K562 (cell line): ENCODE measurements around the gene CALY. TPM values are rescaled to one million over a fixed set of nuclear protein-coding genes. Genes with fewer than 3 reads are reported as not detected.

ENCODE experiments used
- ATAC-seq: fragments of 200-7000 bp; cut with Tn5 transposase; 3 replicates; pipeline ENCODE4 v1.9.1; 2020; ENCODE audit warnings: moderate library complexity
- BruUV-seq: library from RNA; stranded (reverse); fragments of 400-500 nt; replicated peaks from 2 replicates; lab custom pipeline; 2021; lab: Mats Ljungman, UMichigan
- CTCF ChIA-PET: fragments of 300-600 bp; formaldehyde crosslinking; extraction: SDS; loops from one replicate; lab custom pipeline; 2021; ENCODE audit warnings: low intra/inter-chr PET ratio; lab: Yijun Ruan, JAX
- POLR2A ChIA-PET: fragments of 300-600, 350-650 bp; sonication (Branson Sonifier 250); formaldehyde crosslinking; extraction: SDS; loops from one replicate; lab custom pipeline; 2021; ENCODE audit warnings: antibody characterized with exemption, inconsistent platforms; lab: Yijun Ruan, JAX
- DNase-seq, 4 experiments: peaks; one replicate each; pipeline versions ENCODE4 v3.0.0 to v3.0.0-alpha.2; 2011 to 2018; ENCODE audit warnings: low spot score in 3 of 4, mixed read lengths in 3 of 4; ENCODE audit errors: extremely low read depth in 1 of 4
- FAIRE-seq: peaks from 2 replicates; lab custom pipeline; 2011; peaks lifted over from hg19 to GRCh38; lab: Jason Lieb, UNC
- H2AFZ ChIP-seq: 2 replicates; pipeline ENCODE4 v1.6.0; 2011; ENCODE audit warnings: low read depth, low read length, control low read depth, inconsistent platforms
- H3K27ac ChIP-seq: fragments of 200-600 bp; 3 replicates; pipeline ENCODE4 v1.8.0; 2011; ENCODE audit warnings: low read depth, mild to moderate bottlenecking, control low read depth, inconsistent platforms, low read length, moderate library complexity, mixed read lengths; ENCODE audit errors: extremely low read depth
- H3K27me3 ChIP-seq, 2 experiments: fragments of 300-600 bp in 1 of 2; 2 replicates in 1 of 2; 3 replicates in 1 of 2; pipeline versions ENCODE4 v1.6.0 to v1.8.0; 2011; ENCODE audit warnings: inconsistent platforms in 2 of 2, low read length in 2 of 2, mild to moderate bottlenecking in 1 of 2, mixed read lengths in 1 of 2, moderate library complexity in 1 of 2; ENCODE audit not compliant: control insufficient read depth in 2 of 2, insufficient read depth in 2 of 2
- H3K36me3 ChIP-seq: fragments of 300-600 bp; 3 replicates; pipeline ENCODE4 v1.8.0; 2011; ENCODE audit warnings: mild to moderate bottlenecking, low read length, inconsistent platforms; ENCODE audit not compliant: control insufficient read depth, insufficient read depth
- H3K4me1 ChIP-seq, 2 experiments: fragments of 200-600 bp in 1 of 2; replicated peaks in 1 of 2; 2 replicates in 1 of 2; 3 replicates in 1 of 2; pipeline versions ENCODE4 v1.5.1 to v1.8.0; 2011; ENCODE audit warnings: inconsistent platforms in 2 of 2, low read length in 2 of 2, mild to moderate bottlenecking in 1 of 2, mixed read lengths in 1 of 2, moderate library complexity in 1 of 2; ENCODE audit not compliant: control insufficient read depth in 2 of 2, insufficient read depth in 2 of 2
- H3K4me2 ChIP-seq: 2 replicates; pipeline ENCODE4 v1.6.1; 2011; ENCODE audit warnings: low read length, control low read depth, inconsistent platforms, mixed read lengths; ENCODE audit not compliant: insufficient read depth
- H3K4me3 ChIP-seq: fragments of 200-600 bp; sonication (generic), shearing (Covaris generic); 2 replicates; pipeline ENCODE4 v1.5.1; 2016; ENCODE audit warnings: control low read depth, inconsistent platforms
- H3K79me2 ChIP-seq: fragments of 200-600 bp; 3 replicates; pipeline ENCODE4 v1.8.0; 2011; ENCODE audit warnings: low read length, inconsistent platforms; ENCODE audit not compliant: control insufficient read depth, insufficient read depth
- H3K9ac ChIP-seq, 2 experiments: 2 replicates each; pipeline versions ENCODE4 v1.6.0 to v1.6.1; 2011; ENCODE audit warnings: low read depth in 2 of 2, low read length in 2 of 2, control low read depth in 1 of 2, inconsistent platforms in 1 of 2, mild to moderate bottlenecking in 1 of 2, mixed read lengths in 1 of 2; ENCODE audit not compliant: insufficient read depth in 1 of 2
- H3K9me1 ChIP-seq: one replicate; pipeline ENCODE4 v1.6.0; 2011; ENCODE audit warnings: inconsistent platforms, mild to moderate bottlenecking, low read length, moderate library complexity; ENCODE audit not compliant: control insufficient read depth, insufficient read depth
- H3K9me3 ChIP-seq: replicated peaks from 2 replicates; pipeline ENCODE4 v1.5.1; 2011; ENCODE audit warnings: low read depth, low read length, inconsistent platforms; ENCODE audit not compliant: control insufficient read depth, insufficient read depth
- H4K20me1 ChIP-seq: replicated peaks from 2 replicates; pipeline ENCODE4 v1.6.1; 2011; ENCODE audit warnings: low read length, inconsistent platforms, mixed read lengths; ENCODE audit not compliant: control insufficient read depth, insufficient read depth
- CREM ChIP-seq: IDR thresholded peaks from 2 replicates; pipeline ENCODE4 v1.6.1; 2014; ENCODE audit warnings: antibody characterized with exemption, low read depth
- HDAC8 ChIP-seq: fragments of 450-650 bp; IDR thresholded peaks from 2 replicates; pipeline ENCODE4 v1.6.1; 2016; ENCODE audit warnings: mild to moderate bottlenecking, missing genetic modification characterization, moderate library complexity, missing compliant biosample characterization
- WGBS: fragments of 100-300 bp; shearing (Covaris generic); methylation state at CpG from one replicate; pipeline ENCODE4 v1.1.6; 2016; ENCODE audit warnings: low coverage, mixed read lengths; ENCODE audit not compliant: insufficient coverage; ENCODE audit errors: missing lambda C conversion rate; 5-methylcytosine and 5-hydroxymethylcytosine counted together
- in situ Hi-C: fragments of 300-500 bp; cut with MboI; formaldehyde crosslinking; loops from 4 replicates; pipeline ENCODE4 v1.15.0; 2018; ENCODE audit warnings: inconsistent platforms, mixed read lengths
- intact Hi-C: fragments of 100-400 bp; cut with micrococcal nuclease; formaldehyde crosslinking; loops from 2 replicates; pipeline ENCODE4 v1.14.2; 2022
- polyA plus RNA-seq, 8 experiments: library from polyadenylated mRNA; depleted of rRNA in 4 of 8; stranded (reverse) in 5 of 8; unstranded in 3 of 8; fragments of >200 nt; fragmentation: Nextera tagmentation in 2 of 8; fragmentation: Illumina TruSeq in 1 of 8; extraction: Ambion mirVana in 2 of 8; extraction: Trizol in 1 of 8; gene quantifications; 2 replicates each; pipeline versions ENCODE4 v1.2.1 to v1.2.3, GENCODE V29; 2011 to 2014; ENCODE audit warnings: inconsistent platforms in 1 of 8, missing spikeins in 1 of 8
- total RNA-seq, 7 experiments: library from RNA; depleted of rRNA in 6 of 7; stranded (reverse); fragments of >200 nt in 6 of 7; fragmentation: Illumina TruSeq in 2 of 7; extraction: Trizol in 2 of 7; gene quantifications; 2 replicates each; pipeline versions ENCODE4 v1.2.1 to v1.2.3, GENCODE V29; 2011 to 2021; ENCODE audit warnings: low replicate concordance in 1 of 7
- TF ChIP-seq, protein P1 (sequence below): sonication (generic); formaldehyde crosslinking; IDR thresholded peaks from 2 replicates; pipeline ENCODE4 v1.8.0; 2023; ENCODE audit warnings: missing genetic modification reagents, mild to moderate bottlenecking, borderline replicate concordance

Gene CALY
- total and polyA plus RNA-seq, 9 of the 15 experiments (the other 6 are each of a cell fraction or from before 2014, with no cell fraction given): not detected

GRCh38 chr10:133366130-133366478 lies 29.4 kb upstream of the CALY start:
- TF ChIP-seq, protein P1, sequence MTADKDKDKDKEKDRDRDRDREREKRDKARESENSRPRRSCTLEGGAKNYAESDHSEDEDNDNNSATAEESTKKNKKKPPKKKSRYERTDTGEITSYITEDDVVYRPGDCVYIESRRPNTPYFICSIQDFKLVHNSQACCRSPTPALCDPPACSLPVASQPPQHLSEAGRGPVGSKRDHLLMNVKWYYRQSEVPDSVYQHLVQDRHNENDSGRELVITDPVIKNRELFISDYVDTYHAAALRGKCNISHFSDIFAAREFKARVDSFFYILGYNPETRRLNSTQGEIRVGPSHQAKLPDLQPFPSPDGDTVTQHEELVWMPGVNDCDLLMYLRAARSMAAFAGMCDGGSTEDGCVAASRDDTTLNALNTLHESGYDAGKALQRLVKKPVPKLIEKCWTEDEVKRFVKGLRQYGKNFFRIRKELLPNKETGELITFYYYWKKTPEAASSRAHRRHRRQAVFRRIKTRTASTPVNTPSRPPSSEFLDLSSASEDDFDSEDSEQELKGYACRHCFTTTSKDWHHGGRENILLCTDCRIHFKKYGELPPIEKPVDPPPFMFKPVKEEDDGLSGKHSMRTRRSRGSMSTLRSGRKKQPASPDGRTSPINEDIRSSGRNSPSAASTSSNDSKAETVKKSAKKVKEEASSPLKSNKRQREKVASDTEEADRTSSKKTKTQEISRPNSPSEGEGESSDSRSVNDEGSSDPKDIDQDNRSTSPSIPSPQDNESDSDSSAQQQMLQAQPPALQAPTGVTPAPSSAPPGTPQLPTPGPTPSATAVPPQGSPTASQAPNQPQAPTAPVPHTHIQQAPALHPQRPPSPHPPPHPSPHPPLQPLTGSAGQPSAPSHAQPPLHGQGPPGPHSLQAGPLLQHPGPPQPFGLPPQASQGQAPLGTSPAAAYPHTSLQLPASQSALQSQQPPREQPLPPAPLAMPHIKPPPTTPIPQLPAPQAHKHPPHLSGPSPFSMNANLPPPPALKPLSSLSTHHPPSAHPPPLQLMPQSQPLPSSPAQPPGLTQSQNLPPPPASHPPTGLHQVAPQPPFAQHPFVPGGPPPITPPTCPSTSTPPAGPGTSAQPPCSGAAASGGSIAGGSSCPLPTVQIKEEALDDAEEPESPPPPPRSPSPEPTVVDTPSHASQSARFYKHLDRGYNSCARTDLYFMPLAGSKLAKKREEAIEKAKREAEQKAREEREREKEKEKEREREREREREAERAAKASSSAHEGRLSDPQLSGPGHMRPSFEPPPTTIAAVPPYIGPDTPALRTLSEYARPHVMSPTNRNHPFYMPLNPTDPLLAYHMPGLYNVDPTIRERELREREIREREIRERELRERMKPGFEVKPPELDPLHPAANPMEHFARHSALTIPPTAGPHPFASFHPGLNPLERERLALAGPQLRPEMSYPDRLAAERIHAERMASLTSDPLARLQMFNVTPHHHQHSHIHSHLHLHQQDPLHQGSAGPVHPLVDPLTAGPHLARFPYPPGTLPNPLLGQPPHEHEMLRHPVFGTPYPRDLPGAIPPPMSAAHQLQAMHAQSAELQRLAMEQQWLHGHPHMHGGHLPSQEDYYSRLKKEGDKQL (CRISPR knock-in tag): no peak
- TF ChIP-seq HDAC8 (tag): no peak
- no peak for TF ChIP-seq CREM
- intact Hi-C loops (no loop called here), in situ Hi-C loops (no loop called here)
- H3K27ac ChIP-seq: no peak overlapping the region
- no peak for ATAC-seq
- ChIA-PET POLR2A (no interaction called here), CTCF (no interaction called here)
- no peak overlapping the region for H3K4me3 ChIP-seq
- 86% methylated on average over 11 of the region's 17 CpGs for WGBS
- H3K4me2 ChIP-seq: no peak overlapping the region
- H4K20me1 ChIP-seq: 0 out of 2 replicates have a peak, but pooled peaks cover 3% of the 10 kb centered on the region
- H3K27me3 ChIP-seq: no peaks in the 10 kb centered on the region
- H2AFZ ChIP-seq: no peak overlapping the region
- H3K9ac ChIP-seq: no peak overlapping the region
- peaks cover 0 to 7% of the 10 kb centered on the region in 2 experiments; a peak in 1 of 5 replicates for H3K4me1 ChIP-seq
- no peak for FAIRE-seq
- DNase-seq: no peak
- H3K9me3 ChIP-seq: no peaks in the 10 kb centered on the region
- H3K9me1 ChIP-seq: no peaks in the 10 kb centered on the region
- no TSS peak for BruUV-seq
- no peaks in the 10 kb centered on the region for H3K79me2 ChIP-seq
- peaks cover 73% of the 10 kb centered on the region; the same call in 2 of the 3 replicates for H3K36me3 ChIP-seq
